Type B pancreatic cell (in vitro differentiated cells): ENCODE data around the gene SLCO1B3. TPM values are rescaled to one million over a fixed set of nuclear protein-coding genes. Genes with fewer than 3 reads are reported as not detected.

ENCODE experiments used
- DNase-seq: peaks from one replicate; pipeline ENCODE4 v3.0.0; 2021; ENCODE audit warnings: mixed read lengths; ENCODE audit not compliant: unreplicated experiment; ENCODE audit errors: extremely low spot score
- H3K27ac Mint-ChIP-seq: 2 replicates; pipeline ENCODE4 v1.8.0; 2021; ENCODE audit warnings: mild to moderate bottlenecking, mixed read lengths
- H3K27me3 Mint-ChIP-seq: 2 replicates; pipeline ENCODE4 v1.8.0; 2021; ENCODE audit warnings: mixed read lengths
- H3K36me3 Mint-ChIP-seq: 2 replicates; pipeline ENCODE4 v1.8.0; 2021; ENCODE audit warnings: mixed read lengths
- H3K4me1 Mint-ChIP-seq: one replicate; pipeline ENCODE4 v1.8.0; 2021; ENCODE audit warnings: mixed read lengths; ENCODE audit not compliant: unreplicated experiment
- H3K4me3 Mint-ChIP-seq: 2 replicates; pipeline ENCODE4 v1.8.0; 2021; ENCODE audit warnings: mild to moderate bottlenecking, mixed read lengths
- H3K9me3 Mint-ChIP-seq: 2 replicates; pipeline ENCODE4 v1.8.0; 2021; ENCODE audit warnings: mixed read lengths
- total RNA-seq: library from RNA; stranded (reverse); gene quantifications from 2 replicates; pipeline ENCODE4 v1.2.1, GENCODE V29; 2021; ENCODE audit warnings: low replicate concordance
- TF ChIP-seq, protein P1 (sequence below): fragments of 200-600 bp; sonication (generic); conservative IDR thresholded peaks from 2 replicates; pipeline ENCODE4 v1.5.0; 2021; ENCODE audit warnings: antibody characterized with exemption, mild to moderate bottlenecking

SLCO1B3 gene
- total RNA-seq, 1 donor from 2014 or later, result not detected

DNA sequence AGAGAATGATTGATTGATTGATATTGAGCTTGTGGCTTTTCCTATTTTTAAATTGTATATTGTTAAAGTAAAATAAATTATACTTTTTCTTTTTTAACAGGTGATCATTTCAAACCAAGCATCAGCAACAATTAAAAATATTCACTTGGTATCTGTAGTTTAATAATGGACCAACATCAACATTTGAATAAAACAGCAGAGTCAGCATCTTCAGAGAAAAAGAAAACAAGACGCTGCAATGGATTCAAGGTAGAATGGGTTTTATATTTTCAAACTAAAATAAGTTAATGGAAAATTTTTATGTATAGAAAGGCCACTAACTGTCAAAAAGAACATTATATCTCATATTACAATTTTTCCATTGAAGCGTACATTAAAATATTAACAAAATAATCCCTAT lies 5.1 kb downstream of the SLCO1B3 start:
- H3K27me3 Mint-ChIP-seq, result peaks cover 2% of the 10 kb centered on the region
- H3K36me3 Mint-ChIP-seq, result no peaks in the 10 kb centered on the region
- peaks cover 5% of the 10 kb centered on the region for H3K9me3 Mint-ChIP-seq
- H3K4me1 Mint-ChIP-seq, result no peaks in the 10 kb centered on the region
- no peak overlapping the region for H3K4me3 Mint-ChIP-seq
- no peak overlapping the region for H3K27ac Mint-ChIP-seq
- no peak for DNase-seq
- TF ChIP-seq, protein P1, sequence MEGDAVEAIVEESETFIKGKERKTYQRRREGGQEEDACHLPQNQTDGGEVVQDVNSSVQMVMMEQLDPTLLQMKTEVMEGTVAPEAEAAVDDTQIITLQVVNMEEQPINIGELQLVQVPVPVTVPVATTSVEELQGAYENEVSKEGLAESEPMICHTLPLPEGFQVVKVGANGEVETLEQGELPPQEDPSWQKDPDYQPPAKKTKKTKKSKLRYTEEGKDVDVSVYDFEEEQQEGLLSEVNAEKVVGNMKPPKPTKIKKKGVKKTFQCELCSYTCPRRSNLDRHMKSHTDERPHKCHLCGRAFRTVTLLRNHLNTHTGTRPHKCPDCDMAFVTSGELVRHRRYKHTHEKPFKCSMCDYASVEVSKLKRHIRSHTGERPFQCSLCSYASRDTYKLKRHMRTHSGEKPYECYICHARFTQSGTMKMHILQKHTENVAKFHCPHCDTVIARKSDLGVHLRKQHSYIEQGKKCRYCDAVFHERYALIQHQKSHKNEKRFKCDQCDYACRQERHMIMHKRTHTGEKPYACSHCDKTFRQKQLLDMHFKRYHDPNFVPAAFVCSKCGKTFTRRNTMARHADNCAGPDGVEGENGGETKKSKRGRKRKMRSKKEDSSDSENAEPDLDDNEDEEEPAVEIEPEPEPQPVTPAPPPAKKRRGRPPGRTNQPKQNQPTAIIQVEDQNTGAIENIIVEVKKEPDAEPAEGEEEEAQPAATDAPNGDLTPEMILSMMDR, result no peak

DNA sequence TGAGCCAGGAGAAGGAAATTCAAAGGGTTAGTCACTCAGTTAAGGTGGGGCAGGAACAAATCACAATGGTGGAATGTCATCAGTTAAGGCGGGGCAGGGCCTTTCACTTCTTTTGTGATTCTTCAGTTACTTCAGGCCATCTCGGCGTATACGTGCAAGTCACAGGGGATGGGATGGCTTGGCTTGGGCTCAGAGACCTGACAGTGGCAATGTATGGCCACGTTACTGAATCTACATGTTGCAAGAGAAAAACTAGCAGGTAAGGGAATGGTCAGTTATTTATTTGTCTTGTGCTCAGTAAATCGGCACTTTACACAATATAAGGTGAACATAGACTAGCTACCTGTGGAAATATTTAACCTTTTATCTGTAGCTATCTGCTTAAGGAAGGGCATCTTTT lies 11.9 kb downstream of the SLCO1B3 start:
- H3K36me3 Mint-ChIP-seq, result no peaks in the 10 kb centered on the region
- H3K27ac Mint-ChIP-seq, result peak overlapping the region; percentile 61
- TF ChIP-seq, protein P1, result no peak
- peaks cover 5% of the 10 kb centered on the region for H3K9me3 Mint-ChIP-seq
- H3K27me3 Mint-ChIP-seq, result no peaks in the 10 kb centered on the region
- no peak overlapping the region for H3K4me3 Mint-ChIP-seq
- H3K4me1 Mint-ChIP-seq, result no peaks in the 10 kb centered on the region
- no peak for DNase-seq

DNA sequence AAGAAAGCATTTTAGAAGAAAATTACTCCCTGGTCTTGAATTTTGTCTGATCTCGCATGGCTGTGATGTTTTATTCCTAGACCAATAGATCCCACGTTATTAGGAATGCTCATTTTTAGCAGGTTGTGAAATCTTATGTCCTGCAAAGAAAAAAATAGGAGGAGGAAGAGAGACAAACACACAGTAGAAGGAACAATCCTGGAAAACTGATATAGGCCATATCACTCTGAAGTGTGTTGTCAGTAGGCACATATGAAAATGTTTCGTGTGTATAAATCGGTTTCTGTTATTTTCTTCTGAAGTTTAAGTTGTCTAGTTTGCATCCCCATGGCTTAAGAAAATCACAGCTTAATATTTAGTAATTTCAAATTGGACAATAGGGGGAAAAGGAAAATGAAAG lies 12.4 kb downstream of the SLCO1B3 start:
- Mint-ChIP-seq H3K4me3 (no peak overlapping the region), H3K4me1 (no peaks in the 10 kb centered on the region), H3K36me3 (no peaks in the 10 kb centered on the region), H3K27me3 (no peaks in the 10 kb centered on the region), H3K27ac (no peak overlapping the region), H3K9me3 (peaks cover 5% of the 10 kb centered on the region)
- DNase-seq, result no peak
- TF ChIP-seq, protein P1, result no peak

DNA sequence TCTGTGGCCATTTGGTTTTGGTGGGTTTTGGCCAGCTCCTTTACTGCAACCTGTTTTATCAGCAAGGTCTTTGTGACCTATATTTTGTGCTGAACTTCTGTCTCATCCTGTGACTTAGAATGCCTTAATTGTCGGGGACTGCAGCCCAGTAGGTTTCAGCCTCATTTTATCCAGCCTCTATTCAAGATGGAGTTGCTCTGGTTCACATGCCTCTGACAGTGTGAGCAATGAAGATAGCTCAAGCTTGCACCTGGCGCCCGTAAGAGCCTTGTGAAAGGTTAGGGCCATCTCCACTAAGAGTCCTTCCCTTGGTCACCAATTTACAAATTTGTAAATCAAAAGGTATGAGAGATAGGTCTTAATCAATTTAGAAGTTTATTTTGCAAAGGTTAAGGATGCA lies 19.4 kb downstream of the SLCO1B3 start:
- no peak for DNase-seq
- TF ChIP-seq, protein P1, result no peak
- no peak overlapping the region for H3K27ac Mint-ChIP-seq
- no peaks in the 10 kb centered on the region for H3K4me1 Mint-ChIP-seq
- no peak overlapping the region for H3K4me3 Mint-ChIP-seq
- H3K27me3 Mint-ChIP-seq, result no peaks in the 10 kb centered on the region
- no peaks in the 10 kb centered on the region for H3K36me3 Mint-ChIP-seq
- no peaks in the 10 kb centered on the region for H3K9me3 Mint-ChIP-seq

DNA sequence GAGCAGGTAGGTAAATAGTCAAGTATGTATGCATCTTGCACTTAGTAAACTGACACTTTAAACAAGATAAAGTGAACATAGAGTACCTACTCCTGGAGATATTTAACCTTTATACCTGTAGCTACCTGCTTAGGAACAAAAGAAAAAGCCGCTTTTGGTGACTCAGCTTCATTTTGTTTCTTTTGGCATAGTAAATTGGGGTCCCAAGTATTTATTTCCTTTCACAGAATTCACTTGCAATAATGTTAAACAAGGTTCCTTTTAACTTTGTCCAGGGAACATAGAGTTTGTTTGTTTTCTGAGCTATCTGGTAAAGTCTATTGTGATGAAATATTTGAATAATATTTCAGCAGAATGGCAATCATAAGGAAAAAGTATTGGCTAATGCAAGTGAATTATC lies 20.0 kb downstream of the SLCO1B3 start:
- H3K4me3 Mint-ChIP-seq, result no peak overlapping the region
- H3K27me3 Mint-ChIP-seq, result no peaks in the 10 kb centered on the region
- DNase-seq, result no peak
- no peaks in the 10 kb centered on the region for H3K4me1 Mint-ChIP-seq
- TF ChIP-seq, protein P1, result no peak
- H3K9me3 Mint-ChIP-seq, result peaks cover 3% of the 10 kb centered on the region
- H3K36me3 Mint-ChIP-seq, result no peaks in the 10 kb centered on the region
- no peak overlapping the region for H3K27ac Mint-ChIP-seq

DNA sequence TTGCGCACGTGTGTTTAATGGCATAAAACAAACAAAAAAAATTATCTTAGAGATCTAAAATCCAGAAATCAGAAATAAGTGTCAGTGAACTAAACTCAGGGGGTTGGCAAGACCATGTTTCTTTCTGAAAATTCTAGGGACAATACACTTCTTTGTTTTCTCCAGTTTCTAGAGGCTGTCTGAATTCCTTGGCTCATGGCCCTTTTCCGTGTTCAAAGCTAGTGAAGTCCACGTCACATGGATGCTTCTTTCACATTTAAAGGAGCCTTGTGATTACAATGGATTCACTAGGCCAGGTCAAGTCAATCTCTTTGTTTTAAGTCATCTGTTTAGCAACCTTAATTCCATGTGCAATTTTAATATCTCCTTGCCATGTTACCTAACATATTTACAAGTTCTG lies 22.4 kb downstream of the SLCO1B3 start:
- Mint-ChIP-seq H3K4me1 (no peaks in the 10 kb centered on the region), H3K27me3 (no peaks in the 10 kb centered on the region), H3K27ac (no peak overlapping the region), H3K9me3 (peaks cover 5% of the 10 kb centered on the region), H3K36me3 (no peaks in the 10 kb centered on the region), H3K4me3 (no peak overlapping the region)
- no peak for DNase-seq
- TF ChIP-seq, protein P1, result no peak
